GM12892 (cell line): ENCODE results near the gene CCDC24.

Source experiments
- POLR2A ChIP-seq: IDR thresholded peaks from 2 replicates; pipeline ENCODE4 v1.6.1; 2011; ENCODE audit warnings: low read depth, low read length, control low read depth
- POLR2AphosphoS5 ChIP-seq: IDR thresholded peaks from 2 replicates; pipeline ENCODE4 v1.6.1; 2011; ENCODE audit warnings: low read depth, low read length, control low read depth
- TAF1 ChIP-seq: IDR thresholded peaks from 2 replicates; pipeline ENCODE4 v1.6.1; 2011; ENCODE audit warnings: low read depth, mild to moderate bottlenecking, control low read depth, low read length, borderline replicate concordance

DNA sequence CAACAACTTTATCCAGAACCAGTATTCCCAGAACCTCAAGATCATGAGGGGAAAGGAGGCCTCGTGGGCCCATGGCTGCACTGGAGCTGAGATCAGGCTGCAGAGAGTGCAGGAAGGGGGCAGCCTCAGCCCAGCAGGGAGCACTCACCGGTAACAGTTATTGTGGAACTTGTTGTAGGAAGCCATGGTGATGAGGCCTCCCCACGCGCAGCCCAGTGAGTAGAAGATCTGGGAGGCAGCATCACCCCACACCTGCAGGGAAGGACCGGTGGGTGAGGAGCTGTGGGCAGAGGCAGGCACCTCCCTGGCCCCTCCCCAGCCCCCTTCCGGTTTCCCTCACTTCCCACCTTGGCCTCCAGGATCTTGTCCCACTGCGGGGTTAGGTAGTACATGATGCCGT, 10.8 kb downstream of the CCDC24 start:
- TF ChIP-seq POLR2A (no peak), TAF1 (no peak), POLR2AphosphoS5 (no peak)
